Gastroesophageal sphincter (tissue), 3 donors: ENCODE measurements around the gene CNTN2.

Source experiments
- POLR2A ChIP-seq, 2 donors: fragments of 450-650 bp; IDR thresholded peaks; one replicate each; pipeline ENCODE4 v1.6.1; 2017; ENCODE audit warnings: antibody characterized with exemption in 2 of 2, mild to moderate bottlenecking in 2 of 2, moderate library complexity in 1 of 2
- POLR2AphosphoS5 ChIP-seq: sonication (generic); formaldehyde crosslinking; IDR thresholded peaks from one replicate; pipeline ENCODE4 v1.6.1; 2017; ENCODE audit warnings: antibody characterized with exemption
- TF ChIP-seq, protein P1 (sequence below), 4 experiments: fragments of 200-600 bp in 2 of 4; fragments of 450-650 bp in 2 of 4; sonication (generic) in 1 of 4; IDR thresholded peaks; one replicate each; pipeline ENCODE4 v1.5.1; 2017 to 2019; ENCODE audit warnings: antibody characterized with exemption in 4 of 4, mild to moderate bottlenecking in 2 of 4, moderate library complexity in 2 of 4

- TF ChIP-seq POLR2A (IDR thresholded peaks at IDR 0.05) (no peak), POLR2AphosphoS5 (no peak)
- TF ChIP-seq, protein P1, sequence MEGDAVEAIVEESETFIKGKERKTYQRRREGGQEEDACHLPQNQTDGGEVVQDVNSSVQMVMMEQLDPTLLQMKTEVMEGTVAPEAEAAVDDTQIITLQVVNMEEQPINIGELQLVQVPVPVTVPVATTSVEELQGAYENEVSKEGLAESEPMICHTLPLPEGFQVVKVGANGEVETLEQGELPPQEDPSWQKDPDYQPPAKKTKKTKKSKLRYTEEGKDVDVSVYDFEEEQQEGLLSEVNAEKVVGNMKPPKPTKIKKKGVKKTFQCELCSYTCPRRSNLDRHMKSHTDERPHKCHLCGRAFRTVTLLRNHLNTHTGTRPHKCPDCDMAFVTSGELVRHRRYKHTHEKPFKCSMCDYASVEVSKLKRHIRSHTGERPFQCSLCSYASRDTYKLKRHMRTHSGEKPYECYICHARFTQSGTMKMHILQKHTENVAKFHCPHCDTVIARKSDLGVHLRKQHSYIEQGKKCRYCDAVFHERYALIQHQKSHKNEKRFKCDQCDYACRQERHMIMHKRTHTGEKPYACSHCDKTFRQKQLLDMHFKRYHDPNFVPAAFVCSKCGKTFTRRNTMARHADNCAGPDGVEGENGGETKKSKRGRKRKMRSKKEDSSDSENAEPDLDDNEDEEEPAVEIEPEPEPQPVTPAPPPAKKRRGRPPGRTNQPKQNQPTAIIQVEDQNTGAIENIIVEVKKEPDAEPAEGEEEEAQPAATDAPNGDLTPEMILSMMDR (IDR thresholded peaks at IDR 0.05), result no peak
These were observed 52.4 kb downstream of the CNTN2 start for GRCh38 chr1:205095422-205095821.
